ENCODE data around the gene JOSD1.

DNA sequence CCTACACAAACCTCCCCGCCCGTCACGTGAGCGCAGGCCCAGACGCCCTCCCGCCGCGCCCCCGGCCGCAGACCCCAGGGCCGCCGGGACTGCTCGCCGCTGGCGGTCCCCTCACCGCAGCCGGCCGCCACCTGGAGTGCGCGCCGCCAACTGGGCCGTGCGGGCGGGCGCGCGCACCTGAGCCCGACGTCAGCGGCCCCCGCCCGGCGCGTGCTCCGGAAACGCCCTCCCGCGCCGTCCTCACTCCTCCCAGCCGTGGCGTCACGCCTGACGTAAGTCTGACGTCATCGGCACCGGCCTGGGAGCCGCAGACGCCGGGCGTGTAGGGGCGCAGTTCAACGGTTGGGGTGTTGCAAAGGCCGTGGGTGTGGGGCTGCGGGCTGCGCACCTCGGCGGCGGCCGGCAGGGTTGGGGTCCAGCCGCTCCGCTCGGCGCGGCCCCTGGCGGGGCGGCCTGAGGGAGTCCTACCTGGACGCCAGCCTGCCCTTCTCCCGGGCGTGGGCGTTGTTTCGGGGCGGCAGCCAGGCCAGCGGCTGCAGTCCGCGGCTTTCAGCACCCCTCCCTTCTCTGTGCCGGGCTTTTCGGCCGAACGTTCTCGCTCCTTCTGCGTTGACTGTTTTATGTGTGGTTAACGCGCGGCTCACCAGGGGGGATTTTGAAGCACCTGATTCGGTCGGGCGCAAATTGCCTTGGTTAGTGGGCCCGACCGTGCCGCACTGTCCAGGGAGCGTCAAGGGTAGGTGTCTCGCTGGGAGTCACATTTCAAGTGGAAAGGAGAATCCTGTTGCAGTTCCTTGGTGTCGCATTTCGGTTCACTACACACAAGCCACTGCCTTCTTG, at the start of gene JOSD1:
- TF ChIP-seq GATA3 (IDR thresholded peaks at IDR 0.05; ENCODE audit: low read depth, low read length) = no peak
- TF ChIP-seq GATA2 (IDR thresholded peaks at IDR 0.05; ENCODE audit: low read depth, low read length) = no peak
